HG03066 (cell line): ENCODE data around the gene DNMT3L.
"Not testable (repeated sequence)": the region's sequence is repeated elsewhere in the genome, so short reads cannot be mapped to it uniquely, and the experiment has no call there.

Experiments
- ATAC-seq: cut with Tn5 transposase; IDR thresholded peaks from one replicate; pipeline ENCODE4 v1.9.1; 2021; ENCODE audit warnings: low read depth; ENCODE audit not compliant: unreplicated experiment

DNMT3L gene

DNA sequence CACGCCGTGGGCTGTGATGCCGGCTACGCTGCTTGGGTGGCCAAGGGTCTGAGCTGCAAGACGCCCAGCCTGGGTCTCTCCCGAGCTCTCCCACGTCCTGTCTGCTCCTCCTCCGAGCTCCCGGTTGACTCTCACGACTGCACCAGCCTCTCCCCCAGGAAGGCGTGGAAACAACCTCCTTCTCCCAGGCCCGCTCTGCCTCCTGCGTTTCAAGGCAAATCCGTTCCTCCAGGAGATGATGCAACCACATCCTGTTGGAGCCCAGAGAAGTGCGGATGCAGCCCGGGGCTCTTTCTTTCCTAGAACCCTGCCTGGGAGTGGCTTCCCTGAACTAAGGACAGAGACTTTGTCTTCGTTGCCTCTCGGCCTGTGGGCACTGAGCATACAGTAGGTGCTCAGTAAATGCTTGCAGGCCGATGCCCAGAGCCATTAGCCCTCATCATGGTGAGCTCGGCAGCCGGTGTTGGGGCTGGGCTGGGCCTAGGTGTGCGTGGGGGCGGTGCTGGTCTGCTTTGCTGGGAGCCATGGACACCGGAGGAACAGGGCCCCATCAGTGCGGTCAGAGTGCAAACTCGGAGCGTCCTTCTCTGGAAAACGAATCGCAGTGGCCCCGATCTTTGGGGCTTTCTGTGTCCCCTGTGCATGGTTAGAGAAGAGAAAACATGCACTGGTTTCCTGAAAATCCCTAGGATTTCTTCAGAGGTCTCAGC, 59.0 kb downstream of the DNMT3L start:
- not testable (repeated sequence) for ATAC-seq

GRCh38 chr21:44199997-44200396, 61.7 kb downstream of the DNMT3L start:
- not testable (repeated sequence) for ATAC-seq

GRCh38 chr21:44199448-44199847, 62.2 kb downstream of the DNMT3L start:
- ATAC-seq, result no peak

GRCh38 chr21:44197156-44197516, 64.6 kb downstream of the DNMT3L start:
- ATAC-seq, result not testable (repeated sequence)
